HEK293 (cell line): ENCODE results near the gene RAB24.

Source experiments
- CTCF ChIA-PET: fragments of 350-600 bp; formaldehyde crosslinking; extraction: SDS; loops from one replicate; lab custom pipeline; 2021; ENCODE audit warnings: antibody characterized with exemption; lab: Yijun Ruan, JAX
- POLR2A ChIA-PET: fragments of 300-600 bp; formaldehyde crosslinking; extraction: SDS; loops from one replicate; lab custom pipeline; 2020; ENCODE audit warnings: antibody characterized with exemption, inconsistent platforms; lab: Yijun Ruan, JAX
- H3K27ac ChIP-seq: fragments of 200-500 bp; sonication (Bioruptor generic); 2 replicates; pipeline ENCODE4 v1.5.1; 2014; ENCODE audit warnings: low read depth, low read length, control low read depth, inconsistent platforms; ENCODE audit errors: extremely low read depth
- H3K36me3 ChIP-seq, 2 experiments: fragments of 200-500 bp in 1 of 2; sonication (Bioruptor generic) in 1 of 2; 1 replicate in 1 of 2; 2 replicates in 1 of 2; pipeline ENCODE4 v1.5.1; 2014 to 2017; ENCODE audit warnings: inconsistent platforms in 2 of 2, low read length in 2 of 2; ENCODE audit not compliant: control insufficient read depth in 2 of 2, insufficient read depth in 1 of 2
- H3K4me1 ChIP-seq: fragments of 200-500 bp; sonication (Bioruptor generic); 2 replicates; pipeline ENCODE4 v1.5.1; 2014; ENCODE audit warnings: mild to moderate bottlenecking, low read length, inconsistent platforms; ENCODE audit not compliant: control insufficient read depth, insufficient read depth
- H3K4me3 ChIP-seq: 2 replicates; pipeline ENCODE4 v1.5.1; 2011; ENCODE audit warnings: low read depth, mild to moderate bottlenecking, control low read depth, low read length, moderate library complexity
- H3K9me3 ChIP-seq: fragments of 200-500 bp; sonication (Bioruptor generic); 2 replicates; pipeline ENCODE4 v1.5.1; 2014; ENCODE audit warnings: low read depth, low read length, inconsistent platforms; ENCODE audit not compliant: control insufficient read depth, insufficient read depth
- HOXC10 ChIP-seq: sonication (generic); formaldehyde crosslinking; IDR thresholded peaks from 2 replicates; pipeline ENCODE4 v1.8.1; 2023; ENCODE audit warnings: mild to moderate bottlenecking, missing genetic modification reagents
- RBAK ChIP-seq: fragments of 450-650 bp; formaldehyde crosslinking; IDR thresholded peaks from 2 replicates; pipeline ENCODE4 v1.5.1; 2016; ENCODE audit warnings: missing biosample characterization, missing genetic modification characterization
- SCRT2 ChIP-seq: fragments of 450-650 bp; formaldehyde crosslinking; IDR thresholded peaks from 2 replicates; pipeline ENCODE4 v1.5.1; 2016; ENCODE audit warnings: missing biosample characterization, missing genetic modification characterization
- SP7 ChIP-seq: fragments of 450-650 bp; formaldehyde crosslinking; IDR thresholded peaks from 2 replicates; pipeline ENCODE4 v1.5.1; 2016; ENCODE audit warnings: missing biosample characterization, missing genetic modification characterization
- WT1 ChIP-seq: fragments of 450-650 bp; formaldehyde crosslinking; IDR thresholded peaks from 2 replicates; pipeline ENCODE4 v1.5.1; 2016; ENCODE audit warnings: missing biosample characterization, missing genetic modification characterization
- ZNF148 ChIP-seq: fragments of 450-650 bp; formaldehyde crosslinking; IDR thresholded peaks from 2 replicates; pipeline ENCODE4 v1.5.0; 2017; ENCODE audit warnings: missing biosample characterization, missing genetic modification characterization, borderline replicate concordance
- ZNF184 ChIP-seq: fragments of 450-650 bp; IDR thresholded peaks from 2 replicates; pipeline ENCODE4 v1.5.1; 2018; ENCODE audit warnings: missing biosample characterization, mild to moderate bottlenecking, missing genetic modification characterization
- ZNF202 ChIP-seq: fragments of 450-650 bp; formaldehyde crosslinking; IDR thresholded peaks from 2 replicates; pipeline ENCODE4 v1.5.1; 2016; ENCODE audit warnings: missing biosample characterization, missing genetic modification characterization, borderline replicate concordance
- ZNF341 ChIP-seq: fragments of 450-650 bp; formaldehyde crosslinking; IDR thresholded peaks from 2 replicates; pipeline ENCODE4; 2016; ENCODE audit warnings: low read depth, missing biosample characterization, missing genetic modification characterization
- ZNF521 ChIP-seq: fragments of 450-650 bp; formaldehyde crosslinking; IDR thresholded peaks from 2 replicates; pipeline ENCODE4 v1.5.1; 2017; ENCODE audit warnings: missing biosample characterization, mild to moderate bottlenecking, missing genetic modification characterization
- ZNF555 ChIP-seq: fragments of 450-650 bp; formaldehyde crosslinking; conservative IDR thresholded peaks from 2 replicates; pipeline ENCODE4 v1.5.1; 2017; ENCODE audit warnings: missing biosample characterization, mild to moderate bottlenecking, missing genetic modification characterization, inconsistent platforms
- ZNF645 ChIP-seq: fragments of 450-650 bp; formaldehyde crosslinking; IDR thresholded peaks from 2 replicates; pipeline ENCODE4; 2016; ENCODE audit warnings: missing biosample characterization, missing genetic modification characterization
- ZNF654 ChIP-seq: fragments of 450-650 bp; formaldehyde crosslinking; IDR thresholded peaks from 2 replicates; pipeline ENCODE4 v1.5.1; 2016; ENCODE audit warnings: low read depth, missing biosample characterization, missing genetic modification characterization
- ZNF747 ChIP-seq: fragments of 450-650 bp; formaldehyde crosslinking; IDR thresholded peaks from 2 replicates; pipeline ENCODE4 v1.5.1; 2016; ENCODE audit warnings: missing biosample characterization, missing genetic modification characterization
- ZNF768 ChIP-seq: fragments of 450-650 bp; formaldehyde crosslinking; IDR thresholded peaks from 2 replicates; pipeline ENCODE4 v1.5.1; 2018; ENCODE audit warnings: missing biosample characterization, mild to moderate bottlenecking, missing genetic modification characterization
- ZNF837 ChIP-seq: fragments of 450-650 bp; formaldehyde crosslinking; IDR thresholded peaks from 2 replicates; pipeline ENCODE4 v1.5.1; 2016; ENCODE audit warnings: missing biosample characterization, missing genetic modification characterization
- TF ChIP-seq, protein P1 (sequence below): fragments of 450-650 bp; formaldehyde crosslinking; conservative IDR thresholded peaks from 2 replicates; pipeline ENCODE4 v1.5.1; 2016; ENCODE audit warnings: low read depth, missing biosample characterization, missing genetic modification characterization
- TF ChIP-seq, protein P2 (sequence below): fragments of 450-650 bp; formaldehyde crosslinking; IDR thresholded peaks from 2 replicates; pipeline ENCODE4 v1.5.1; 2016; ENCODE audit warnings: missing biosample characterization, missing genetic modification characterization
- TF ChIP-seq, protein P3 (sequence below): fragments of 450-650 bp; formaldehyde crosslinking; IDR thresholded peaks from 2 replicates; pipeline ENCODE4 v1.5.1; 2016; ENCODE audit warnings: missing biosample characterization, missing genetic modification characterization
- TF ChIP-seq, protein P4 (sequence below): fragments of 450-650 bp; formaldehyde crosslinking; IDR thresholded peaks from 2 replicates; pipeline ENCODE4 v1.5.1; 2017; ENCODE audit warnings: missing biosample characterization, missing genetic modification characterization

Gene RAB24

DNA sequence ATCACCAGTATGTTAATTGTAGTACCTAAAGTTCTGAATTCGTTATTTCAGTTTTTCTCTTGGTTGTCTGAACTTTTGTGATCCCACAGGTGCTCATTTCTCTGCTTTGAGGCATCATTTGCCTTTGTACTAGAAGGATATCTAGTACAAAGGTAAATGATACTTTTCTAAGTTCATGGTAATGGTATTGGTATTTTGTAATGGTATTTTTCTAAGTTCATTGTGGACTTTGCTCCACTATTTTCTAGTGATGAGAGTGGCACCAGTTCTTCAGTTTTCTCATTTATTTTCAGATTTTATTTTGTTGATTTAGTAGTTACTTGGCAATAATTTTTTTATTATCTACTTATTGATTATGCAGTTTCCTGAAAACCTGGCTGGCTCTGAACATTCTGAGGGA lies 42.0 kb downstream of the RAB24 start:
- Histone ChIP-seq H3K27ac (no peak overlapping the region), H3K4me1 (no peaks in the 10 kb centered on the region), H3K36me3 (peaks cover 54 to 92% of the 10 kb centered on the region in 2 experiments), H3K9me3 (no peaks in the 10 kb centered on the region), H3K4me3 (no peak overlapping the region)
- TF ChIP-seq SP7 (tag by site-specific recombination) (no peak), WT1 (tag by site-specific recombination) (no peak), ZNF341 (tag by site-specific recombination) (no peak), HOXC10 (CRISPR knock-in tag) (no peak), ZNF202 (tag by site-specific recombination) (no peak), ZNF837 (tag by site-specific recombination) (no peak), ZNF148 (tag by site-specific recombination) (no peak), ZNF747 (tag by site-specific recombination) (no peak), SCRT2 (tag by site-specific recombination) (no peak), ZNF768 (no peak), ZNF184 (tag by site-specific recombination) (no peak)
- TF ChIP-seq, protein P1, sequence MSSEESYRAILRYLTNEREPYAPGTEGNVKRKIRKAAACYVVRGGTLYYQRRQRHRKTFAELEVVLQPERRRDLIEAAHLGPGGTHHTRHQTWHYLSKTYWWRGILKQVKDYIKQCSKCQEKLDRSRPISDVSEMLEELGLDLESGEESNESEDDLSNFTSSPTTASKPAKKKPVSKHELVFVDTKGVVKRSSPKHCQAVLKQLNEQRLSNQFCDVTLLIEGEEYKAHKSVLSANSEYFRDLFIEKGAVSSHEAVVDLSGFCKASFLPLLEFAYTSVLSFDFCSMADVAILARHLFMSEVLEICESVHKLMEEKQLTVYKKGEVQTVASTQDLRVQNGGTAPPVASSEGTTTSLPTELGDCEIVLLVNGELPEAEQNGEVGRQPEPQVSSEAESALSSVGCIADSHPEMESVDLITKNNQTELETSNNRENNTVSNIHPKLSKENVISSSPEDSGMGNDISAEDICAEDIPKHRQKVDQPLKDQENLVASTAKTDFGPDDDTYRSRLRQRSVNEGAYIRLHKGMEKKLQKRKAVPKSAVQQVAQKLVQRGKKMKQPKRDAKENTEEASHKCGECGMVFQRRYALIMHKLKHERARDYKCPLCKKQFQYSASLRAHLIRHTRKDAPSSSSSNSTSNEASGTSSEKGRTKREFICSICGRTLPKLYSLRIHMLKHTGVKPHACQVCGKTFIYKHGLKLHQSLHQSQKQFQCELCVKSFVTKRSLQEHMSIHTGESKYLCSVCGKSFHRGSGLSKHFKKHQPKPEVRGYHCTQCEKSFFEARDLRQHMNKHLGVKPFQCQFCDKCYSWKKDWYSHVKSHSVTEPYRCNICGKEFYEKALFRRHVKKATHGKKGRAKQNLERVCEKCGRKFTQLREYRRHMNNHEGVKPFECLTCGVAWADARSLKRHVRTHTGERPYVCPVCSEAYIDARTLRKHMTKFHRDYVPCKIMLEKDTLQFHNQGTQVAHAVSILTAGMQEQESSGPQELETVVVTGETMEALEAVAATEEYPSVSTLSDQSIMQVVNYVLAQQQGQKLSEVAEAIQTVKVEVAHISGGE (tag by site-specific recombination): no peak
- TF ChIP-seq, protein P2, sequence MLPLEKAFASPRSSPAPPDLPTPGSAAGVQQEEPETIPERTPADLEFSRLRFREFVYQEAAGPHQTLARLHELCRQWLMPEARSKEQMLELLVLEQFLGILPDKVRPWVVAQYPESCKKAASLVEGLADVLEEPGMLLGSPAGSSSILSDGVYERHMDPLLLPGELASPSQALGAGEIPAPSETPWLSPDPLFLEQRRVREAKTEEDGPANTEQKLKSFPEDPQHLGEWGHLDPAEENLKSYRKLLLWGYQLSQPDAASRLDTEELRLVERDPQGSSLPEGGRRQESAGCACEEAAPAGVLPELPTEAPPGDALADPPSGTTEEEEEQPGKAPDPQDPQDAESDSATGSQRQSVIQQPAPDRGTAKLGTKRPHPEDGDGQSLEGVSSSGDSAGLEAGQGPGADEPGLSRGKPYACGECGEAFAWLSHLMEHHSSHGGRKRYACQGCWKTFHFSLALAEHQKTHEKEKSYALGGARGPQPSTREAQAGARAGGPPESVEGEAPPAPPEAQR (tag by site-specific recombination): no peak
- TF ChIP-seq, protein P3, sequence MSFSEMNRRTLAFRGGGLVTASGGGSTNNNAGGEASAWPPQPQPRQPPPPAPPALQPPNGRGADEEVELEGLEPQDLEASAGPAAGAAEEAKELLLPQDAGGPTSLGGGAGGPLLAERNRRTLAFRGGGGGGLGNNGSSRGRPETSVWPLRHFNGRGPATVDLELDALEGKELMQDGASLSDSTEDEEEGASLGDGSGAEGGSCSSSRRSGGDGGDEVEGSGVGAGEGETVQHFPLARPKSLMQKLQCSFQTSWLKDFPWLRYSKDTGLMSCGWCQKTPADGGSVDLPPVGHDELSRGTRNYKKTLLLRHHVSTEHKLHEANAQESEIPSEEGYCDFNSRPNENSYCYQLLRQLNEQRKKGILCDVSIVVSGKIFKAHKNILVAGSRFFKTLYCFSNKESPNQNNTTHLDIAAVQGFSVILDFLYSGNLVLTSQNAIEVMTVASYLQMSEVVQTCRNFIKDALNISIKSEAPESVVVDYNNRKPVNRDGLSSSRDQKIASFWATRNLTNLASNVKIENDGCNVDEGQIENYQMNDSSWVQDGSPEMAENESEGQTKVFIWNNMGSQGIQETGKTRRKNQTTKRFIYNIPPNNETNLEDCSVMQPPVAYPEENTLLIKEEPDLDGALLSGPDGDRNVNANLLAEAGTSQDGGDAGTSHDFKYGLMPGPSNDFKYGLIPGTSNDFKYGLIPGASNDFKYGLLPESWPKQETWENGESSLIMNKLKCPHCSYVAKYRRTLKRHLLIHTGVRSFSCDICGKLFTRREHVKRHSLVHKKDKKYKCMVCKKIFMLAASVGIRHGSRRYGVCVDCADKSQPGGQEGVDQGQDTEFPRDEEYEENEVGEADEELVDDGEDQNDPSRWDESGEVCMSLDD (tag by site-specific recombination): no peak
- POLR2A ChIA-PET: no interaction called here
- CTCF ChIA-PET: no interaction called here

DNA sequence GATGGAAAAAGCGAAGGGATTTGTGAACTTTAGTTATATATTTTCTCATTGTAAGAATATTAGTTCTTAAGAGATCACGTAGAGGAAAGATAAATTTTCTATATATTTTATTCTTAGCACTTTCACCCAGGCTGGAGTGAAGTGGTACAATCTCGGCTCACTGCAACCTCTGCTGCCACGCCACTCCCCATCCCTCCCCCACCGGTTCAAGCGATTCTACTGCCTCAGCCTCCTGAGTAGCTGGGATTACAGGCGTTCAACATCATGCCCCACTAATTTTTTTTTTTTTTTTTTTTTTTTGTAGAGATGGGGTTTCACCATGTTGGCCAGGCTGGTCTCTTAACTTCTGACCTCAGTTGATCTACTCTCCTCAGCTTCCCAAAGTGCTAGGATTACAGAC lies 42.6 kb downstream of the RAB24 start:
- ChIA-PET CTCF (no interaction called here), POLR2A (no interaction called here)
- H3K36me3 ChIP-seq: peaks cover 54 to 92% of the 10 kb centered on the region in 2 experiments
- no peaks in the 10 kb centered on the region for H3K9me3 ChIP-seq
- no peak overlapping the region for H3K4me3 ChIP-seq
- no peak overlapping the region for H3K27ac ChIP-seq
- H3K4me1 ChIP-seq: no peaks in the 10 kb centered on the region
- TF ChIP-seq, protein P4, sequence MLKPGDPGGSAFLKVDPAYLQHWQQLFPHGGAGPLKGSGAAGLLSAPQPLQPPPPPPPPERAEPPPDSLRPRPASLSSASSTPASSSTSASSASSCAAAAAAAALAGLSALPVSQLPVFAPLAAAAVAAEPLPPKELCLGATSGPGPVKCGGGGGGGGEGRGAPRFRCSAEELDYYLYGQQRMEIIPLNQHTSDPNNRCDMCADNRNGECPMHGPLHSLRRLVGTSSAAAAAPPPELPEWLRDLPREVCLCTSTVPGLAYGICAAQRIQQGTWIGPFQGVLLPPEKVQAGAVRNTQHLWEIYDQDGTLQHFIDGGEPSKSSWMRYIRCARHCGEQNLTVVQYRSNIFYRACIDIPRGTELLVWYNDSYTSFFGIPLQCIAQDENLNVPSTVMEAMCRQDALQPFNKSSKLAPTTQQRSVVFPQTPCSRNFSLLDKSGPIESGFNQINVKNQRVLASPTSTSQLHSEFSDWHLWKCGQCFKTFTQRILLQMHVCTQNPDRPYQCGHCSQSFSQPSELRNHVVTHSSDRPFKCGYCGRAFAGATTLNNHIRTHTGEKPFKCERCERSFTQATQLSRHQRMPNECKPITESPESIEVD (tag by site-specific recombination): no peak
- TF ChIP-seq ZNF555 (tag by site-specific recombination) (no peak), ZNF645 (tag by site-specific recombination) (no peak), ZNF148 (tag by site-specific recombination) (no peak), ZNF521 (no peak), ZNF654 (no peak), RBAK (tag by site-specific recombination) (no peak)
